Testis (tissue), 3 donors: ENCODE measurements around the gene HORMAD2. TPM values are rescaled to one million over a fixed set of nuclear protein-coding genes. Genes with fewer than 3 reads are reported as not detected.

Experiments used
- DNase-seq: peaks from one replicate; pipeline ENCODE4 v3.0.0-alpha.2; 2019
- H3K27ac ChIP-seq, 2 donors: fragments of 200-600 bp; sonication (generic); one replicate each; pipeline ENCODE4 v1.5.1; 2019
- H3K27me3 ChIP-seq: fragments of 200-600 bp; sonication (generic); one replicate; pipeline ENCODE4 v1.5.1; 2019
- H3K36me3 ChIP-seq: fragments of 200-600 bp; sonication (generic); one replicate; pipeline ENCODE4 v1.5.1; 2017; ENCODE audit warnings: low read depth; ENCODE audit errors: missing control alignments
- H3K4me1 ChIP-seq: fragments of 200-600 bp; sonication (generic); one replicate; pipeline ENCODE4 v1.5.1; 2019
- H3K4me3 ChIP-seq, 2 donors: fragments of 200-600 bp; sonication (generic); one replicate each; pipeline ENCODE4 v1.5.1; 2017 to 2019
- H3K9me3 ChIP-seq: fragments of 200-600 bp; sonication (generic); one replicate; pipeline ENCODE4 v1.5.1; 2017
- CTCF ChIP-seq, 3 experiments: fragments of 450-650 bp in 2 of 3; fragments of 200-600 bp in 1 of 3; sonication (generic) in 1 of 3; IDR thresholded peaks; one replicate each; pipeline ENCODE4 v1.5.1; 2016 to 2019; ENCODE audit warnings: antibody characterized with exemption in 3 of 3, mild to moderate bottlenecking in 2 of 3, moderate library complexity in 1 of 3
- POLR2A ChIP-seq: fragments of 450-650 bp; IDR thresholded peaks from one replicate; pipeline ENCODE4 v1.6.1; 2017; ENCODE audit warnings: antibody characterized with exemption, mild to moderate bottlenecking, moderate library complexity
- WGBS, 2 donors: methylation state at CpG; one replicate each; pipeline ENCODE4 v1.1.5; 2018; 5-methylcytosine and 5-hydroxymethylcytosine counted together
- intact Hi-C: fragments of 100-400 bp; cut with DNase I; formaldehyde crosslinking; loops from one replicate; pipeline ENCODE4 v1.15.1; 2023; ENCODE audit warnings: low total_unique reads
- polyA plus RNA-seq: library from polyadenylated mRNA; stranded (reverse); fragments of 350-450 nt; fragmentation: Illumina TruSeq; extraction: RNeasy Lipid Tissue Mini Kit (QIAGEN cat#74804); gene quantifications from one replicate; pipeline ENCODE4 v1.2.3, GENCODE V29; 2014; ENCODE audit warnings: low read depth, low replicate concordance; ENCODE audit not compliant: insufficient read depth
- total RNA-seq, 2 donors: library from RNA; depleted of rRNA; stranded (reverse); fragments of >200 nt; gene quantifications; one replicate each; pipeline ENCODE4 v1.2.3, GENCODE V29; 2016

Gene HORMAD2
- total and polyA plus RNA-seq, 3 donors from 2014 or later: 14.7 to 45.2 (median 24.2) TPM

DNA sequence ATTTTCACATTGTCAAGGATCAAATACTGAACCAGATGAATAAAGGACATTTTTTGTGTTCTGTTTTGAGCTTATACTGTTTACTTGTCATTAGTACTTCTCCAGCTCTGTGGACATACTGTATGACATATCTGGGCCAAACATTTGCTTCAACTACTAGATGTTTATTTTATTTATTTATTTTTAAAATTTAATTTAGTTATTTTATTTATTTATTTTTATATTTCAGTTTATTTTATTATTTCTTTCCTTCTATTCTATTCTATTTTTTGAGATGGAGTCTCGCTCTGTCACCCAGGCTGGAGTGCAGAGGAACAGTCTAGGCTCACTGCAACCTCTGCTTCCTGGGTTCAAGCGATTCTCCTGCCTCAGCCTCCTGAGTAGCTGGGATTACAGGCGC, 37.0 kb downstream of the HORMAD2 start:
- intact Hi-C loops: no loop called here

GRCh38 chr22:30118291-30118690, 38.0 kb downstream of the HORMAD2 start:
- Histone ChIP-seq H3K9me3 (no peaks in the 10 kb centered on the region), H3K27ac (no peak overlapping the region), H3K36me3 (no peaks in the 10 kb centered on the region), H3K4me3 (no peak overlapping the region), H3K27me3 (no peaks in the 10 kb centered on the region), H3K4me1 (no peaks in the 10 kb centered on the region)
- intact Hi-C loops: no loop called here
- TF ChIP-seq POLR2A (no peak), CTCF (IDR thresholded peaks at IDR 0.05) (no peak)
- WGBS, 2 donors: 91 to 93% methylated on average over 2 of the region's 2 CpGs
- DNase-seq: no peak

More for the DNA sequence above, 37.0 kb downstream of the HORMAD2 start:
- TF ChIP-seq POLR2A (no peak), CTCF (IDR thresholded peaks at IDR 0.05) (no peak)
- Histone ChIP-seq H3K4me1 (no peaks in the 10 kb centered on the region), H3K36me3 (no peaks in the 10 kb centered on the region), H3K9me3 (no peaks in the 10 kb centered on the region), H3K27me3 (no peaks in the 10 kb centered on the region), H3K4me3 (no peak overlapping the region), H3K27ac (no peak overlapping the region)
- no peak for DNase-seq
- WGBS, 2 donors: 95 to 99% methylated on average over 3 of the region's 3 CpGs

DNA sequence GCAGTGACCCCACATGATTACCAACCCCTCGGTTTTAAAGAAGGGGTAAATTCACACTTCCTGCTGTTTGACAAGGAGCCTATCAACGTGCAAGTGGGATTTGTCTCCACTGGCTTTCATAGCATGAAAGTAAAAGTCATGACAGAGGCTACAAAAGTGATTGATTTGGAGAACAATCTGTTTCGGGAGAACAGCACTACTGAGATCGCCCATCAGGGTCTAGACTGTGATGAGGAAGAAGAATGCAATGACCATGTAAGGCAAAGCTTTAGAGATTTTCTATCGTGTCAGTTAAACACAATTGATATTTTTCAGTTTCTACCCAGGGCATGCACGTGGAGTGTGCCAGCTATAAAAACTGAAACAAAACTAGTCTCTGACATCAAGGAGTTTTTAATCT, 41.7 kb downstream of the HORMAD2 start:
- no peaks in the 10 kb centered on the region for H3K36me3 ChIP-seq
- H3K4me3 ChIP-seq: no peak overlapping the region
- no peak for DNase-seq
- 48 to 64% methylated on average over 6 of the region's 6 CpGs for WGBS, 2 donors
- H3K27me3 ChIP-seq: no peaks in the 10 kb centered on the region
- H3K27ac ChIP-seq: no peak overlapping the region
- TF ChIP-seq POLR2A (no peak), CTCF (IDR thresholded peaks at IDR 0.05) (no peak)
- no peaks in the 10 kb centered on the region for H3K4me1 ChIP-seq
- intact Hi-C loops: no loop called here
- H3K9me3 ChIP-seq: no peaks in the 10 kb centered on the region

DNA sequence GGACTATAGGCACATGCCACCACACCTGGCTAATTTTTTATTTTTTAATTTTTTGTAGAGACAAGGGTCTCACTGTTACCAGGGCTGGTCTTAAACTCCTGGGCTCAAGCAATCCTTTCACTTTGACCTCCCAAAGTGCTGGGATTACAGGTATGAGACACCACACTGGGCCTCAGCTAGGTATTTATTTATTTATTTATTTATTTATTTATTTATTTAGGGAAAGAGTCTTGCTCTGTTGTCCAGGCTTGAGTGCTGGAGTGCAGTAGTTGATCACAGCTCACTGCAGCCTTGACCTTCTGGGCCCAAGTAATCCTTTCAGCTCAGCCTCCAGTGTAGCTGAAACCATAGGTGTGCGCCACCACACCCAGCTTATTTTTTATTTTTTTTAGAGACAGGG, 43.2 kb downstream of the HORMAD2 start:
- Histone ChIP-seq H3K36me3 (no peaks in the 10 kb centered on the region), H3K9me3 (no peaks in the 10 kb centered on the region), H3K4me1 (no peaks in the 10 kb centered on the region), H3K4me3 (no peak overlapping the region), H3K27me3 (no peaks in the 10 kb centered on the region), H3K27ac (no peak overlapping the region)
- no peak for DNase-seq
- TF ChIP-seq POLR2A (no peak), CTCF (IDR thresholded peaks at IDR 0.05) (no peak)
- WGBS, 2 donors: 95 to 96% methylated on average over 1 of the region's 1 CpG
- intact Hi-C loops: no loop called here

DNA sequence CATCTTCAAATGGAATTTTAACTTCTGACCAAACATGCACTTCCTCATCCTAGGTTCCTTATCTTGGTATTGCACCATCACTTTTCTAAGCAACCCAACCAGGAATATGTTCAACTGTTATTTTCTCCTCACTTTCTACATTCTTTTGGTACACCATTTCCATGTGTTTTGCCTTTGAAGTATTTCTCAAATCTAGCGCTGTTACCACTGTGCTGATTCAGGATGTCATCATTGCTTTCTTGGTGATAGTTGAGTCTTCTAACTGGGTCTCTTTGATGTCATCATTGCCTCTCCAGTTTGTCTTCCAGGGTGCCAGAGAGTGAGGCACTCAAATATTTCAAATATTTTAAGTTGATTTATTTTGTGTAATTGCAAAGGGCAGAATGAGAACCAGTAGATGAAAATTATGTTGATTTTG, 47.5 kb downstream of the HORMAD2 start:
- TF ChIP-seq POLR2A (no peak), CTCF (IDR thresholded peaks at IDR 0.05) (no peak)
- Histone ChIP-seq H3K27me3 (no peaks in the 10 kb centered on the region), H3K27ac (no peak overlapping the region), H3K9me3 (no peaks in the 10 kb centered on the region), H3K4me1 (no peaks in the 10 kb centered on the region), H3K4me3 (no peak overlapping the region), H3K36me3 (no peaks in the 10 kb centered on the region)
- 90 to 97% methylated on average over 1 of the region's 1 CpG for WGBS, 2 donors
- DNase-seq: no peak
- intact Hi-C loops: no loop called here
